SJSA1 (cell line): ENCODE results near the gene PRSS37. TPM values are rescaled to one million over a fixed set of nuclear protein-coding genes. Genes with fewer than 3 reads are reported as not detected.
"Not testable (repeated sequence)": the region's sequence is repeated elsewhere in the genome, so short reads cannot be mapped to it uniquely, and the experiment has no call there.

ENCODE experiments used
- DNase-seq, 2 experiments: peaks; one replicate each; pipeline ENCODE4 v3.0.0-alpha.2; 2015 to 2020; ENCODE audit warnings: low spot score in 2 of 2, low read depth in 1 of 2
- H3K27ac ChIP-seq: fragments of 250-450 bp; sonication (Bioruptor Pico); 2 replicates; pipeline ENCODE4 v1.5.1; 2020; ENCODE audit warnings: mild to moderate bottlenecking, moderate library complexity
- H3K27me3 ChIP-seq: fragments of 250-450 bp; sonication (Bioruptor Pico); replicated peaks from 2 replicates; pipeline ENCODE4 v1.5.1; 2020; ENCODE audit warnings: mild to moderate bottlenecking, moderate library complexity
- H3K36me3 ChIP-seq: fragments of 250-450 bp; sonication (Bioruptor Pico); 2 replicates; pipeline ENCODE4 v1.5.1; 2020; ENCODE audit warnings: mild to moderate bottlenecking
- H3K4me1 ChIP-seq: fragments of 250-450 bp; sonication (Bioruptor Pico); replicated peaks from 2 replicates; pipeline ENCODE4 v1.6.1; 2021; ENCODE audit warnings: mild to moderate bottlenecking
- H3K4me3 ChIP-seq: fragments of 250-450 bp; sonication (Bioruptor Pico); 2 replicates; pipeline ENCODE4 v1.5.1; 2020; ENCODE audit warnings: mild to moderate bottlenecking
- H3K9me3 ChIP-seq: fragments of 250-450 bp; sonication (Bioruptor Pico); replicated peaks from 2 replicates; pipeline ENCODE4 v1.5.1; 2020; ENCODE audit warnings: mild to moderate bottlenecking
- total RNA-seq: library from RNA; depleted of rRNA; stranded (reverse); fragments of >200 nt; shearing (Covaris generic); gene quantifications from 2 replicates; pipeline ENCODE4 v1.2.3, GENCODE V29; 2014; rRNA removed

The PRSS37 gene
- total RNA-seq, 1 experiment from 2014 or later, result not detected

GRCh38 chr7:141842904-141843303 is 1.6 kb upstream of the PRSS37 start:
- Histone ChIP-seq H3K4me3 (no peak overlapping the region), H3K36me3 (no peaks in the 10 kb centered on the region), H3K9me3 (no peaks in the 10 kb centered on the region), H3K4me1 (no peaks in the 10 kb centered on the region), H3K27me3 (no peaks in the 10 kb centered on the region), H3K27ac (no peak overlapping the region)
- DNase-seq, result no peak

GRCh38 chr7:141840708-141841107 is 577 bp downstream of the PRSS37 start:
- Histone ChIP-seq H3K4me1 (no peaks in the 10 kb centered on the region), H3K4me3 (no peak overlapping the region), H3K9me3 (no peaks in the 10 kb centered on the region), H3K36me3 (no peaks in the 10 kb centered on the region), H3K27me3 (no peaks in the 10 kb centered on the region), H3K27ac (no peak overlapping the region)
- DNase-seq, result no peak

GRCh38 chr7:141839256-141839655 is 2.0 kb downstream of the PRSS37 start:
- H3K27ac ChIP-seq, result no peak overlapping the region
- no peaks in the 10 kb centered on the region for H3K4me1 ChIP-seq
- no peak overlapping the region for H3K4me3 ChIP-seq
- no peaks in the 10 kb centered on the region for H3K27me3 ChIP-seq
- no peak for DNase-seq
- no peaks in the 10 kb centered on the region for H3K36me3 ChIP-seq
- H3K9me3 ChIP-seq, result no peaks in the 10 kb centered on the region

- no peaks in the 10 kb centered on the region for H3K27me3 ChIP-seq
- H3K27ac ChIP-seq, result no peak overlapping the region
Measured at GRCh38 chr7:141838581-141838980, 2.7 kb downstream of the PRSS37 start.

DNA sequence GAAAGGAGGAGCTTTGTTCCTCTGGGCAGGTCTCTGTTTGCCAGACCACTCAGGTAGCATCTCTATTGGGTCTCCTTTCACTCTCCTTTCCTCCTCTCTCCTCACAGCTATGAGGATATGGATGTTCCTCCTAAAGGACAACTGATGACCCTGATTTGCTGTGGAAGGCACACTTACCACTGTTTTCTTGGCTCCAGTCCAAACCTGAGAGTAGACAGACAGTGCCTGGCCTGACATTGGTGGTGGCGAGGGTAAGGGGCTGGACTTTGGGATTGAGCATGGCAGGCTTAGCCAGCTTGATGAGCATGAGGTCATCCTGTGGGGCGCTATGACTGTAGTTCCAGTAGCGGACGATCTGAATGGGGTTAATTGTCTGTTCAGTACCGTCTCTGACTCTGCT is 3.6 kb downstream of the PRSS37 start:
- H3K36me3 ChIP-seq, result no peaks in the 10 kb centered on the region
- H3K27ac ChIP-seq, result no peak overlapping the region
- no peak overlapping the region for H3K4me3 ChIP-seq
- no peaks in the 10 kb centered on the region for H3K27me3 ChIP-seq
- no peaks in the 10 kb centered on the region for H3K9me3 ChIP-seq
- DNase-seq, result no peak
- no peaks in the 10 kb centered on the region for H3K4me1 ChIP-seq

More at GRCh38 chr7:141838581-141838980, 2.7 kb downstream of the PRSS37 start:
- H3K36me3 ChIP-seq, result no peaks in the 10 kb centered on the region
- H3K9me3 ChIP-seq, result no peaks in the 10 kb centered on the region
- no peak for DNase-seq
- H3K4me1 ChIP-seq, result no peaks in the 10 kb centered on the region
- H3K4me3 ChIP-seq, result no peak overlapping the region

GRCh38 chr7:141822432-141822831 is 18.9 kb downstream of the PRSS37 start:
- DNase-seq, H3K9me3 ChIP-seq, H3K4me1 ChIP-seq, H3K27ac ChIP-seq, H3K36me3 ChIP-seq, H3K4me3 ChIP-seq, H3K27me3 ChIP-seq: not testable (repeated sequence)

DNA sequence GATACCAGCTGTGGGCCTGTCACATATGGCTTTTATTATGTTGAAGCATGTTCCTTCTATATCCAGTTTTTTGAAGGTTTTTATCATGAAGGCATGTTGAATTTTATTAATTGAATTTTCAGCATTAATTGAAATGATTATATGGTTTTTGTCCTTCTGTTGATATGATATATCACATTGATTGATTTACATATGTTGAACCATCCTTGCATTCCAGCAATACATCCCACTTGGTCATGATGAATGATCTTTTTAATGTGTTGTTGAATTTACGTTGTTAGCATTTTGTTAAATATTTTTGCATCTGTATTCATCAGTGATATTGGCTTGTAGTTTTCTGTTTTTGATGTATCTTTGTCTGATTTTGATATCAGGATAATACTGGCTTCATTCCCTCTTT is 21.2 kb downstream of the PRSS37 start:
- Histone ChIP-seq H3K36me3 (no peaks in the 10 kb centered on the region), H3K4me3 (no peak overlapping the region), H3K4me1 (no peaks in the 10 kb centered on the region), H3K27me3 (no peaks in the 10 kb centered on the region), H3K9me3 (peaks cover 5% of the 10 kb centered on the region; the same call in 1 of the 2 replicates), H3K27ac (no peak overlapping the region)
- no peak for DNase-seq

- H3K27me3 ChIP-seq, result no peaks in the 10 kb centered on the region
- no peak for DNase-seq
- H3K36me3 ChIP-seq, result no peaks in the 10 kb centered on the region
- H3K9me3 ChIP-seq, result no peaks in the 10 kb centered on the region
- no peaks in the 10 kb centered on the region for H3K4me1 ChIP-seq
- H3K27ac ChIP-seq, result no peak overlapping the region
- no peak overlapping the region for H3K4me3 ChIP-seq
Measured at GRCh38 chr7:141792526-141792925, 48.8 kb downstream of the PRSS37 start.

- Histone ChIP-seq H3K4me1 (no peaks in the 10 kb centered on the region), H3K27me3 (no peaks in the 10 kb centered on the region), H3K27ac (no peak within 1 kb of the TSS), H3K36me3 (no peaks in the 10 kb centered on the region), H3K9me3 (no peaks in the 10 kb centered on the region), H3K4me3 (no peak within 1 kb of the TSS)
- DNase-seq, result no peak
Measured at GRCh38 chr7:141789917-141790316, 51.4 kb downstream of the PRSS37 start, which contains the start of gene TAS2R5. TAS2R5 (plus strand) TSS chr7:141790217; CDS start chr7:141790362, 145 bp downstream.

DNA sequence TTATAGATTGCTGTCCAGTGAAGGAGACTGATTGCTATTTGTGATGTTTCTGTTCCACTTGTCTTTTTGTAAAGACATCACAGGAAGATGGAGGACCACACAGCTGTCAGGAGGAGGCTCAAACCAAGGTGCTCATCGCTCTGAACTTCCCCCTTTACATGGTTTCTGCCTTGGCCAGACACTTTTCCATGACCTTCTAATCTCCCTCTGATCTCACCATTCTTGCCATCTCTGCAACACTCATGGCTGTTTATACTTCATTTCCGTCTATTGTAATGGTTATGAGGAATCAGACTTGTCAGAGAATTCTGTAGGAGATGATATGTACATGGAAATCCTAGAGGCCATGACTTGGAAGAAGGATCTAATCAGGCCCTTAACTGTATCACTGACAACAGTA is 53.0 kb downstream of the PRSS37 start:
- no peak for DNase-seq
- no peaks in the 10 kb centered on the region for H3K4me1 ChIP-seq
- no peak overlapping the region for H3K27ac ChIP-seq
- no peak overlapping the region for H3K4me3 ChIP-seq
- no peaks in the 10 kb centered on the region for H3K36me3 ChIP-seq
- H3K9me3 ChIP-seq, result no peaks in the 10 kb centered on the region
- no peaks in the 10 kb centered on the region for H3K27me3 ChIP-seq

Other genes starting within 250 kb of the PRSS37 start
- gene DENND11, start 139.3 kb downstream of the PRSS37 start, total RNA-seq, result 8.3 and 8.5 TPM in 2 replicates
- not detected in 2 replicates for gene WEE2, start 133.1 kb downstream of the PRSS37 start, total RNA-seq
- gene SSBP1, start 103.1 kb downstream of the PRSS37 start, total RNA-seq, result 213 and 284 TPM in 2 replicates
- 0.18 TPM in 1 of 2 replicates, not detected in the other for gene TAS2R3, start 77.4 kb downstream of the PRSS37 start, total RNA-seq
- 0.05 and 0.22 TPM in 2 replicates for gene TAS2R4, start 64.8 kb downstream of the PRSS37 start, total RNA-seq
- not detected in 2 replicates for gene TAS2R5, start 51.3 kb downstream of the PRSS37 start, total RNA-seq
- gene OR9A4, start 74.9 kb upstream of the PRSS37 start, total RNA-seq, result not detected in 2 replicates
- gene CLEC5A, start 105.5 kb upstream of the PRSS37 start, total RNA-seq, result not detected in 2 replicates
- gene TAS2R38, start 132.3 kb upstream of the PRSS37 start, total RNA-seq, result not detected in 2 replicates
- gene MGAM, start 154.4 kb upstream of the PRSS37 start, total RNA-seq, result not detected in 2 replicates